IPS-18c (cell line): ENCODE data around the gene PDGFA.

Source experiments
- H3K4me3 ChIP-seq: 2 replicates; pipeline ENCODE4 v1.7.0; 2013; ENCODE audit warnings: low read depth, mild to moderate bottlenecking, low read length, moderate library complexity; ENCODE audit not compliant: insufficient read depth
- H3K9me3 ChIP-seq: one replicate; pipeline ENCODE4 v1.6.1; 2013; ENCODE audit warnings: mild to moderate bottlenecking, low read length, moderate library complexity; ENCODE audit not compliant: control insufficient read depth, insufficient read depth

The PDGFA gene

GRCh38 chr7:490461-491291 lies 29.0 kb downstream of the PDGFA start:
- Histone ChIP-seq H3K9me3 (no peaks in the 10 kb centered on the region), H3K4me3 (no peak overlapping the region)

DNA sequence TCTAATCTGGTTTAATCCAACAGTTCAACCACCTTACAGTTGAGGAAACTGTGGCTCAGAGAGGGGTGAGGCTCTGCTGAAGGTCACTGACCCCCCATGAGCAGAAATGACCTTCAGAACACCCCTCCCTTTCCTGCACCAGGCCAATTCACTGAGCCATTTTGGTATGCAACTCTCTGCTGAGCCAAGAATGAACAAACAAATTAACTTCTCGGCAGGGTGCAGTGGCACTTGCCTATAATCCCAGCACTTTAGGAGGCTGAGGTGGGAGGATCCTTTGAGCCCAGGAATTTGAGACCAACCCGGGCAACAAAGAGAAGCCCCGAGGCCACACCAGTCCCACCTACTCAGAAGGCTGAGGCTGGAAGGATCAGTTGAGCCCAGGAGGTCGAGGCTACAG lies 29.8 kb downstream of the PDGFA start:
- Histone ChIP-seq H3K4me3 (no peak overlapping the region; the same call in 1 of the 2 replicates), H3K9me3 (no peaks in the 10 kb centered on the region)

- Histone ChIP-seq H3K9me3 (no peaks in the 10 kb centered on the region), H3K4me3 (no peak overlapping the region)
Measured at GRCh38 chr7:486216-486743, 33.4 kb downstream of the PDGFA start.

GRCh38 chr7:485188-486081 lies 34.2 kb downstream of the PDGFA start:
- Histone ChIP-seq H3K9me3 (no peaks in the 10 kb centered on the region), H3K4me3 (no peak overlapping the region)

DNA sequence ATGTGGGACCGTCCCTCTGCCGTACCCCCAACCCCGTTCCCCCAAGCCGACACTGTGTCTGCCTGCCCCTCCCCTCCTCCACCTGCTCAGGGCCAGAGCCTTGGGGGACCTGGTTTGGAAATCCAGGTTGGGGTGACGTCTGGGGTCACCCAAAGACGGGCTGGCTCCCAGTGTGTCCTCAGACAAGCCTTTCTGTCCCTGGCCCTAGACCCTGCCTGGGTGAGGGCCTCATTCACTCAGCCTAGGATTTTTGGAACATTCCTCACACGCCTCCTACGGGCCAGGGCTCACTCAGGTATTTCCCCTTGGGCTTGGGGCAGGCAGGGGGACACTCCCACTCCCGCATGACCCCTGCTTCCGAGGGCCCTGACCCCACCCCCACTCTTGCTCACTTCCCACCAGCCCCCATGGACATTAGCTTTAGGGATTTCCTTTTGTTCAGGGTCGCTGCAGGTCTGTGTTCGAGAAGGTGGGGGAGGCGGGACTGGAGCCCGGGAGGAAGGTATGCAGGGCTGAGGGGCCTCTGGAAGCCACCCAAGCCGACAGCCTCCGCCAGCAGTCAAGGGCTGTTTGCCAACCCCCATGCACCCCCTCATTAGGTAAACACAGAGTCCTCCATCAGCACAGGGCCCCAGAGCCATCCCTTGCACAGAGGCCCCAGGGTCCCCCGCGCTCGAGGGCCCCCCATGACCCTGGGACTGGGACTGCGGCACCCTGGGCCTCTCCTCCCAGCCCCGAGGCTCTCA lies 35.1 kb downstream of the PDGFA start:
- no peaks in the 10 kb centered on the region for H3K9me3 ChIP-seq
- H3K4me3 ChIP-seq: no peak overlapping the region

GRCh38 chr7:483656-484355 lies 35.8 kb downstream of the PDGFA start:
- H3K9me3 ChIP-seq: no peaks in the 10 kb centered on the region

DNA sequence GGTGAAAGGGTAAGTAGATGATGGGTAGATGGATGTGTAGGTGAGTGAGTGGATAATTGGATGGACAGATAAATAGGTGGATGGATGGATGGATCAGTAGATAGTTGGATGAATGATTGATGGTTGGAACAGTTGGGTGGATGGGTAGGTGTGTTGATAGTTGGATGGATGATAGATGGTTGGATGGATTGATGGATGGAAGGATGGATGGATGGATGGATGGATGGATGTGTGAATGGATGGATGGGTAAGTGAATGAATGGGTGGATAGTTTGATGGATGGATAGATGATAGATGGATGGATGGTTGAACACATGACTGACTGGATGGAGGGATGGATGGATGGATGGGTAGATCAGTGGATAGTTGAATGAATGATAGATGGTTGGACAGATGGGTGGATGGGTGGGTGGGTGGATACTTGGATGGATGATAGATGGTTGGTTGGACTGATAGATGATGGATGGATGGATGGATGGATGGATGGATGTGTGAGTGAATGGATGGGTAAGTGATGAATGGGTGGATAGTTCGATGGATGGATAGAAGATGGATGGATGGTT lies 37.0 kb downstream of the PDGFA start:
- H3K9me3 ChIP-seq: no peaks in the 10 kb centered on the region
- H3K4me3 ChIP-seq: no peak overlapping the region

More at GRCh38 chr7:483656-484355, 35.8 kb downstream of the PDGFA start:
- no peak overlapping the region for H3K4me3 ChIP-seq

DNA sequence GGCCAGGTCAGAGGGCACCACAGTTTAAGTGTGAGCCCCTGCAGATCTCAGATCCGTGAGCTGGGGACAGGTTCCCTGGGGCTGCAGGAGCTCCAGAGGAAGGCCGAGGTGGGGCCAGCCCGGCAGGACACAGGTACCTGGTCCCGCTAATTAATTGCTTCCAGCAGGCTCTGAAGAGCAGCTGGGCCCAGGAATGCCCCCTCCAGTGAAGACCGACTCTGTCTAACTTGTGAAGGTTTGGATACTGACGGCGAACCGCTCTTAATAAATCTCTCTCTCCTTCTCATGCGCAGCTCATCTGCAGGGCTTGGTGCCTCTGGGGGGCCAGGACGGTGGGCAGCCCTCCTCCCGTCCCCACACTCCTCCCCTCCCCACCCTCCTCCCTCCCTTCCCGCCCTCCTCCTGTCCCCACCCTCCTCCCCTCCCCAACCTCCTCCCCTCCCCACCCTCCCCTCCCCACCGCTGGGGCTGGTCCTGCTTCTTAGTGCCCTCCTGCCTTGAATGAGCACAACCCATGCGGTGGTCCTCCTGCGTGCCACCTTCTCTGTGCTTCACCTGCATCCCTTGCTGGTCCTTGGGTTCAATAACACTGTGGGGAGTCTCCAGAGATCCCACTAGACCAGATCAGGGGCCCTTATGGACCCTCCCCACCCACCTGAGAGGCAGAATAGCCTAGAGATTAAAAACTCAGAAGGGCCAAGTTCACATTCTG lies 38.3 kb downstream of the PDGFA start:
- no peaks in the 10 kb centered on the region for H3K9me3 ChIP-seq
- no peak overlapping the region for H3K4me3 ChIP-seq

- H3K4me3 ChIP-seq: no peak overlapping the region
- no peaks in the 10 kb centered on the region for H3K9me3 ChIP-seq
Measured at GRCh38 chr7:480531-481218, 39.0 kb downstream of the PDGFA start.

- H3K9me3 ChIP-seq: no peaks in the 10 kb centered on the region
- H3K4me3 ChIP-seq: no peak overlapping the region
Measured at GRCh38 chr7:479948-480499, 39.6 kb downstream of the PDGFA start.

- Histone ChIP-seq H3K9me3 (no peaks in the 10 kb centered on the region), H3K4me3 (no peak overlapping the region)
Measured at GRCh38 chr7:479115-479947, 40.3 kb downstream of the PDGFA start.

DNA sequence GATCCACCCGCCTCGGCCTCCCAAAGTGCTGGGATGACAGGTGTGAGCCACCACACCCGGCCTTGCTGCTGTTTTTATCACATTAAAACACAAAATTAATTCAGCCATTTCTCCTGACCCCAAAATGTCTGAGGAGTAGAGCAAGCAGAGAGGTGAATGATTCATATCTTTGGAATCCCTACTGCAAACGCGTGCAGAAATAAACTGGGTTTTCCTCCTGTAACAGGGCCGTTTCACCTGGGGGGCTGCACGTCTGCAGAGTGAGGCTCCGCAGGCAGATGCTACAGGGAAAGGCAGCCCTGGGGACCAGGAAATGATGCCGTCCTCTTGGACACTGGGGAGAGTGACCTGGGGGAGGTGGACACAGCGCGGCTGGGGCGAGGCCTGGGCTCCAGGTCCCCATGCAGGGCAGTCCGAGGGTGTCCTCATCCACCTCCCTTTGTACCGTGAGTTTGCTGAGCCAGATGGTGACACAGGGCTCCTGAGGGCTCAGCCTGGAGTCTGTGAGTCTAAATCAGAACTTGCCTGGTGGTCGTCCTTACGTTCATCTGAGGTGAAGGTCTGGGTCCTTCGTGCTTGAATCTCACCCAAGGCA lies 41.9 kb downstream of the PDGFA start:
- Histone ChIP-seq H3K4me3 (no peak overlapping the region), H3K9me3 (no peaks in the 10 kb centered on the region)

DNA sequence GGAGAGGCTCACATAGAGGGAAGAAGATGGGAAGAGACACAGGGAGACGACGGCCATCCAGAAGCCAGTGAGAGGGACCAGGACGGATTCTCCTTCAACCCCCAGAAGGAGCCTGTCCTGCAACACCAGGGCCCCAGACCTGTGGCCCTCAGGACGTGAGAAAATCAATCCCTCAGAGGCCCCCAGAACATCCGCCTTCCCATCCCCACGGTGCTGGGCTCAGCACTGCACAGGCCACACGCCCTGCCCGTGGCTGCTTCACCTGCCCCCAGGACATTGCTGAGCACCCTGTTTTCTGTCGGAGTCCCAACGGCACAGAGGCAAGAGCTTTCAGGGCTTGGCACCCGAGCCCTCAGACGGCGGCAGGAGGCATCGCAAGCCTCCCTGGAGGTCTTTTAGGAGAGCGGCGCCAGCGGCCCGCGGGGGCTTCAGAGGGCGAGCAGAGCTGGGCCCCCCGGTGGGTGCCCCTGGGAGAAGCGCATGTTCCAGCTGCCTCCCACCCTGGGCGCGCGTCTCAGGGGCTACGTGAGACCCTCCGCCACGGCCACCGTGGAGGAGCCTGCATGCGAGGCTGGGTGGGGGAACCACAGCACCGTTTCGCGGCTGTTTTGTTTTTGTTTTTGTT lies 42.8 kb downstream of the PDGFA start:
- H3K4me3 ChIP-seq: no peak overlapping the region
- H3K9me3 ChIP-seq: no peaks in the 10 kb centered on the region

DNA sequence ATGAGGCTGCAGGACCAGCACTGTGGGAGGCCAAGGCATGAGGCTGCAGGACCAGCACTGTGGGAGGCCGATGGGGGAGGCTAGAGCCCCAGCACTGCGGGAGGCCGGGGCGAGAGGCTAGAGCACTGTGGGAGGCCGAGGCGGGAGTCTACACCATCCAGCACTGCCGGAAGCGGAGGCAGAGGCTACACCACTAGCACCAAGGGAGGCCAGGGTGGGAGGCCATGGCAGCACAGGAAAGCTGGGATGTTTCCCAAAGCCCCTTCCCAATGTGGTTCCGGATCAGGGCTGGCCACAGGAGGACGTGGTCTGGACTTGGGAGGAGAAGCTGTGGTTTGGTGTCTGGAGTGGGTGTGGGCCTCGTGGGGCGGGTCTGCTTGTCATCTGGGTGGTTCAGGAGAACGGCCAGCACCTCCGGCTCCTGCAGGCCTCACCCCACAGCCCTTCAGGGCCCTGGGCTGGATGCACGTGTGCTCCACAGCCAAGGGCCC lies 43.6 kb downstream of the PDGFA start:
- Histone ChIP-seq H3K4me3 (no peak overlapping the region), H3K9me3 (no peaks in the 10 kb centered on the region)
